K562 (cell line): ENCODE data around the gene DNAJC18. TPM values are rescaled to one million over a fixed set of nuclear protein-coding genes. Genes with fewer than 3 reads are reported as not detected.

Experiments
- ARHGAP35 ChIP-seq: fragments of 450-650 bp; IDR thresholded peaks from 2 replicates; pipeline ENCODE4 v1.6.1; 2018; ENCODE audit not compliant: partially characterized antibody
- CCNT2 ChIP-seq: IDR thresholded peaks from 2 replicates; pipeline ENCODE4 v1.6.1; 2011; ENCODE audit warnings: borderline replicate concordance, low read depth, mild to moderate bottlenecking, moderate library complexity, mixed read lengths, low read length; ENCODE audit not compliant: insufficient read length; ENCODE audit errors: extremely low read depth
- COPS2 ChIP-seq: fragments of 450-650 bp; conservative IDR thresholded peaks from 2 replicates; pipeline ENCODE4 v1.6.1; 2016; ENCODE audit warnings: mild to moderate bottlenecking, moderate library complexity
- CUX1 ChIP-seq: fragments of 200-800 bp; sonication (Bioruptor generic); IDR thresholded peaks from 2 replicates; pipeline ENCODE4 v1.6.1; 2016; ENCODE audit warnings: missing genetic modification characterization, missing compliant biosample characterization
- DDX20 ChIP-seq: fragments of 450-650 bp; IDR thresholded peaks from 2 replicates; pipeline ENCODE4 v1.6.1; 2016; ENCODE audit warnings: missing genetic modification characterization, low read depth, mild to moderate bottlenecking, missing compliant biosample characterization, moderate library complexity
- DNMT1 ChIP-seq: fragments of 450-650 bp; IDR thresholded peaks from 2 replicates; pipeline ENCODE4 v1.6.1; 2016; ENCODE audit warnings: antibody characterized with exemption, mild to moderate bottlenecking
- EZH2 ChIP-seq: IDR thresholded peaks from 2 replicates; pipeline ENCODE4 v1.6.1; 2012; ENCODE audit warnings: low read depth, mild to moderate bottlenecking, inconsistent platforms, low read length, borderline replicate concordance
- KLF1 ChIP-seq: fragments of 450-650 bp; IDR thresholded peaks from 2 replicates; pipeline ENCODE4 v1.6.1; 2016; ENCODE audit warnings: missing genetic modification characterization, missing compliant biosample characterization
- KLF16 ChIP-seq: IDR thresholded peaks from 2 replicates; pipeline ENCODE4 v1.6.1; 2016; ENCODE audit warnings: antibody characterized with exemption
- MAZ ChIP-seq, 2 experiments: fragments of 450-650 bp in 1 of 2; sonication (generic) in 1 of 2; formaldehyde crosslinking; IDR thresholded peaks in 1 of 2; conservative IDR thresholded peaks in 1 of 2; 2 replicates each; pipeline versions ENCODE4 v1.4.0 to v1.5.0; 2020; ENCODE audit warnings: mild to moderate bottlenecking in 1 of 2, missing genetic modification reagents in 1 of 2
- PBX2 ChIP-seq, 2 experiments: IDR thresholded peaks in 1 of 2; conservative IDR thresholded peaks in 1 of 2; 2 replicates each; pipeline ENCODE4 v1.6.1; 2016; ENCODE audit warnings: low read depth in 2 of 2, mild to moderate bottlenecking in 1 of 2, missing compliant biosample characterization in 1 of 2, missing genetic modification characterization in 1 of 2, moderate library complexity in 1 of 2
- PCBP2 ChIP-seq: fragments of 200-400 bp; formaldehyde crosslinking; IDR thresholded peaks from 2 replicates; pipeline ENCODE4 v1.6.1; 2018; ENCODE audit warnings: low read length, low read depth, mild to moderate bottlenecking, moderate library complexity; ENCODE audit not compliant: poor library complexity, severe bottlenecking
- PHF21A ChIP-seq: fragments of 450-650 bp; IDR thresholded peaks from 2 replicates; pipeline ENCODE4 v1.6.1; 2017; ENCODE audit warnings: low read depth, borderline replicate concordance
- POU5F1 ChIP-seq: fragments of 150-350 bp; IDR thresholded peaks from 2 replicates; pipeline ENCODE4 v1.6.1; 2014; ENCODE audit warnings: borderline replicate concordance, low read length, low read depth, mild to moderate bottlenecking; ENCODE audit not compliant: partially characterized antibody
- RCOR1 ChIP-seq, 2 experiments: IDR thresholded peaks; 2 replicates each; pipeline ENCODE4 v1.6.1; 2012; ENCODE audit warnings: low read depth in 2 of 2, low read length in 2 of 2, borderline replicate concordance in 1 of 2, improper control_type of control experiment in 1 of 2
- RFX7 ChIP-seq: fragments of 250-450 bp; sonication (Bioruptor Pico); IDR thresholded peaks from 2 replicates; pipeline ENCODE4 v1.5.1; 2021; ENCODE audit warnings: mild to moderate bottlenecking
- TCFL5 ChIP-seq: fragments of 250-450 bp; sonication (Bioruptor Pico); conservative IDR thresholded peaks from 2 replicates; pipeline ENCODE4 v1.6.1; 2021; ENCODE audit warnings: mild to moderate bottlenecking, moderate library complexity, matching md5 sums
- ZFPM2 ChIP-seq: fragments of 250-450 bp; sonication (Bioruptor Pico); IDR thresholded peaks from 2 replicates; pipeline ENCODE4 v1.5.1; 2022; ENCODE audit warnings: mild to moderate bottlenecking
- ZNF551 ChIP-seq: fragments of 250-450 bp; sonication (Bioruptor Pico); IDR thresholded peaks from 2 replicates; pipeline ENCODE4 v1.5.0; 2021; ENCODE audit warnings: mild to moderate bottlenecking, moderate library complexity
- polyA plus RNA-seq, 8 experiments: library from polyadenylated mRNA; depleted of rRNA in 4 of 8; stranded (reverse) in 5 of 8; unstranded in 3 of 8; fragments of >200 nt; fragmentation: Nextera tagmentation in 2 of 8; fragmentation: Illumina TruSeq in 1 of 8; extraction: Ambion mirVana in 2 of 8; extraction: Trizol in 1 of 8; gene quantifications; 2 replicates each; pipeline versions ENCODE4 v1.2.1 to v1.2.3, GENCODE V29; 2011 to 2014; ENCODE audit warnings: inconsistent platforms in 1 of 8, missing spikeins in 1 of 8
- total RNA-seq, 7 experiments: library from RNA; depleted of rRNA in 6 of 7; stranded (reverse); fragments of >200 nt in 6 of 7; fragmentation: Illumina TruSeq in 2 of 7; extraction: Trizol in 2 of 7; gene quantifications; 2 replicates each; pipeline versions ENCODE4 v1.2.1 to v1.2.3, GENCODE V29; 2011 to 2021; ENCODE audit warnings: low replicate concordance in 1 of 7

Gene DNAJC18
- total and polyA plus RNA-seq, 9 of the 15 experiments (the other 6 are each of a cell fraction or from before 2014, with no cell fraction given) = 1.5 to 13.3 (median 7.5) TPM

GRCh38 chr5:139482050-139482889, 42.9 kb upstream of the DNAJC18 start, which contains the start of gene STING1 (continued):
- TF ChIP-seq CUX1 (CRISPR knock-in tag) (peak; percentile 66; the same call in 1 of the 2 replicates), ZFPM2 (CRISPR knock-in tag) (no peak), PCBP2 (no peak), COPS2 (no peak), PHF21A (no peak), CCNT2 (peak; percentile 21), KLF16 (no peak), KLF1 (tag) (no peak), RCOR1 (IDR thresholded peaks at IDR 0.05; ENCODE audit: borderline replicate concordance in 1 of 2, low read depth in 2 of 2, low read length in 2 of 2) (peak in 1 of 2 experiments; percentile 58; a peak in 2 of 4 replicates), RFX7 (CRISPR knock-in tag) (no peak), TCFL5 (CRISPR knock-in tag) (peak; percentile 63; the same call in 1 of the 2 replicates), ZNF551 (CRISPR knock-in tag) (no peak), PBX2 (CRISPR knock-in tag; IDR thresholded peaks at IDR 0.05; ENCODE audit: low read depth) (no peak), PBX2 (tag; conservative IDR thresholded peaks at IDR 0.05; ENCODE audit: low read depth) (no peak), EZH2 (no peak), ARHGAP35 (no peak), POU5F1 (no peak), DDX20 (tag) (0 out of 2 replicates have a peak, but pooled peaks have one; percentile 23), MAZ (CRISPR knock-in tag; conservative IDR thresholded peaks at IDR 0.05 in 1 of 2, IDR thresholded peaks at IDR 0.05 in 1 of 2) (peak; percentile 69 to 85), DNMT1 (no peak)
